Adrenal gland (tissue), 5 donors: Measurements from ENCODE around the gene LRCH4.

Source experiments
- CTCF ChIP-seq, 6 experiments: fragments of 450-650 bp in 4 of 6; fragments of 200-600 bp in 2 of 6; sonication (generic) in 1 of 6; IDR thresholded peaks; 1 replicate in 5 of 6; 2 replicates in 1 of 6; pipeline versions ENCODE4 v1.5.1 to v1.8.0; 2016 to 2021; ENCODE audit warnings: antibody characterized with exemption in 6 of 6, mild to moderate bottlenecking in 2 of 6, moderate library complexity in 1 of 6
- POLR2A ChIP-seq, 2 donors: fragments of 450-650 bp; IDR thresholded peaks; one replicate each; pipeline ENCODE4 v1.6.1; 2017; ENCODE audit warnings: antibody characterized with exemption in 2 of 2, mild to moderate bottlenecking in 2 of 2, moderate library complexity in 1 of 2
- donor health status: DM: no; HTN: no; CAD: no.

GRCh38 chr7:100620239-100620638 is 34.3 kb upstream of the LRCH4 start:
- TF ChIP-seq POLR2A (IDR thresholded peaks at IDR 0.05) (no peak), CTCF (IDR thresholded peaks at IDR 0.05) (no peak)
